Endothelial cell of umbilical vein (primary cell): Measurements from ENCODE around the gene CEP83. TPM values are rescaled to one million over a fixed set of nuclear protein-coding genes. Genes with fewer than 3 reads are reported as not detected.

Experiments
- BruUV-seq: library from RNA; stranded (reverse); fragments of 400-500 nt; replicated peaks from 2 replicates; lab custom pipeline; 2021; lab: Mats Ljungman, UMichigan
- CTCF ChIA-PET: fragments of 300-600, 350-600 bp; sonication (Branson Sonifier 250); formaldehyde crosslinking; loops from one replicate; lab custom pipeline; 2021; ENCODE audit warnings: antibody characterized with exemption, inconsistent platforms; lab: Charles Lee
- POLR2A ChIA-PET: fragments of 300-600, 350-600 bp; sonication (Branson Sonifier 250); formaldehyde crosslinking; loops from one replicate; lab custom pipeline; 2021; ENCODE audit warnings: antibody characterized with exemption, inconsistent platforms; lab: Charles Lee
- DNase-seq: peaks from one replicate; pipeline ENCODE4 v3.0.0-alpha.2; 2011; ENCODE audit warnings: low read depth, low spot score
- FAIRE-seq: peaks from 2 replicates; lab custom pipeline; 2011; peaks lifted over from hg19 to GRCh38; lab: Jason Lieb, UNC
- H2AFZ ChIP-seq: 2 replicates; pipeline ENCODE4 v1.6.0; 2012; ENCODE audit warnings: low read depth, low read length, control low read depth, inconsistent platforms
- H3K27ac ChIP-seq: 2 replicates; pipeline ENCODE4 v1.5.1; 2011; ENCODE audit warnings: low read depth, mild to moderate bottlenecking, control low read depth, low read length, moderate library complexity; ENCODE audit not compliant: insufficient read depth
- H3K27me3 ChIP-seq, 2 experiments: 2 replicates each; pipeline versions ENCODE4 v1.6.0 to v1.6.1; 2011; ENCODE audit warnings: low read length in 2 of 2, mixed read lengths in 1 of 2; ENCODE audit not compliant: control insufficient read depth in 2 of 2, insufficient read depth in 2 of 2
- H3K36me3 ChIP-seq, 2 experiments: 2 replicates in 1 of 2; 3 replicates in 1 of 2; pipeline ENCODE4 v1.5.1; 2011; ENCODE audit warnings: low read length in 2 of 2, mild to moderate bottlenecking in 1 of 2, moderate library complexity in 1 of 2; ENCODE audit not compliant: control insufficient read depth in 2 of 2, insufficient read depth in 2 of 2; ENCODE audit errors: extremely low read depth in 1 of 2
- H3K4me1 ChIP-seq: 3 replicates; pipeline ENCODE4 v1.5.1; 2011; ENCODE audit warnings: mild to moderate bottlenecking, low read length; ENCODE audit not compliant: control insufficient read depth, insufficient read depth; ENCODE audit errors: extremely low read depth
- H3K4me2 ChIP-seq: 2 replicates; pipeline ENCODE4 v1.6.1; 2011; ENCODE audit warnings: low read length, control low read depth, mixed read lengths; ENCODE audit not compliant: insufficient read depth
- H3K4me3 ChIP-seq, 3 experiments: fragments of 200-600 bp in 1 of 3; sonication (generic), shearing (Covaris generic) in 1 of 3; replicated peaks in 1 of 3; 2 replicates each; pipeline ENCODE4 v1.5.1; 2011 to 2016; ENCODE audit warnings: control low read depth in 3 of 3, low read length in 3 of 3, mild to moderate bottlenecking in 2 of 3, inconsistent platforms in 1 of 3, low read depth in 1 of 3, moderate library complexity in 1 of 3; ENCODE audit not compliant: insufficient read depth in 1 of 3
- H3K79me2 ChIP-seq: 2 replicates; pipeline ENCODE4 v1.6.0; 2012; ENCODE audit warnings: low read length, inconsistent platforms; ENCODE audit not compliant: control insufficient read depth, insufficient read depth
- H3K9ac ChIP-seq: replicated peaks from 2 replicates; pipeline ENCODE3; 2011; ENCODE audit warnings: low read length, control low read depth; ENCODE audit not compliant: insufficient read depth; ENCODE audit errors: extremely low read depth
- H3K9me1 ChIP-seq: replicated peaks from 3 replicates; pipeline ENCODE4 v1.6.0; 2011; ENCODE audit warnings: mild to moderate bottlenecking, low read length; ENCODE audit not compliant: control insufficient read depth, insufficient read depth; ENCODE audit errors: extremely low read depth
- H3K9me3 ChIP-seq: replicated peaks from 2 replicates; pipeline ENCODE4 v1.5.1; 2012; ENCODE audit warnings: low read length, inconsistent platforms; ENCODE audit not compliant: control insufficient read depth, insufficient read depth
- H4K20me1 ChIP-seq: replicated peaks from 2 replicates; pipeline ENCODE3; 2011; ENCODE audit warnings: mild to moderate bottlenecking, low read length; ENCODE audit not compliant: control insufficient read depth, insufficient read depth; ENCODE audit errors: extremely low read depth
- CTCF ChIP-seq, 2 donors: IDR thresholded peaks; 1 replicate in 1 of 2; 2 replicates in 1 of 2; pipeline ENCODE4 v1.5.1; 2011; ENCODE audit warnings: low read length in 2 of 2, mild to moderate bottlenecking in 2 of 2, moderate library complexity in 2 of 2, control low read depth in 1 of 2, inconsistent platforms in 1 of 2, low read depth in 1 of 2; ENCODE audit not compliant: insufficient read depth in 1 of 2; ENCODE audit errors: extremely low read depth in 1 of 2
- EZH2 ChIP-seq: IDR thresholded peaks from 2 replicates; pipeline ENCODE4 v1.6.1; 2012; ENCODE audit warnings: borderline replicate concordance, low read depth, mild to moderate bottlenecking, moderate library complexity, low read length, inconsistent platforms; ENCODE audit not compliant: severe bottlenecking
- FOS ChIP-seq: IDR thresholded peaks from 2 replicates; pipeline ENCODE4 v1.6.1; 2011; ENCODE audit warnings: mild to moderate bottlenecking, low read length, moderate library complexity, borderline replicate concordance; ENCODE audit not compliant: insufficient read depth
- MAX ChIP-seq: IDR thresholded peaks from 2 replicates; pipeline ENCODE4 v1.6.1; 2011; ENCODE audit not compliant: insufficient read depth, insufficient read length
- POLR2A ChIP-seq: IDR thresholded peaks from 2 replicates; pipeline ENCODE4 v1.6.1; 2012; ENCODE audit warnings: low read depth, mild to moderate bottlenecking, control low read depth, low read length
- POLR2AphosphoS5 ChIP-seq: IDR thresholded peaks from 2 replicates; pipeline ENCODE4 v1.6.1; 2012; ENCODE audit warnings: low read depth, mild to moderate bottlenecking, control low read depth, low read length, moderate library complexity; ENCODE audit not compliant: insufficient read depth
- dilution Hi-C: fragments of 300-500 bp; cut with MboI; formaldehyde crosslinking; loops from one replicate; pipeline ENCODE4 v1.15.0; 2019; ENCODE audit warnings: low sequenced_read_pairs; ENCODE audit not compliant: extremely low pct_ligation_motif_present
- intact Hi-C: fragments of 100-400 bp; cut with micrococcal nuclease; formaldehyde crosslinking; loops from one replicate; pipeline ENCODE4 v1.10.0; 2022
- polyA plus RNA-seq, 4 experiments: library from polyadenylated mRNA; depleted of rRNA in 3 of 4; stranded (reverse) in 3 of 4; unstranded in 1 of 4; fragments of >200 nt; gene quantifications; 2 replicates each; pipeline versions ENCODE4 v1.2.1 to v1.2.3, GENCODE V29; 2011 to 2012; ENCODE audit warnings: missing spikeins in 1 of 4
- total RNA-seq: library from RNA; stranded (reverse); gene quantifications from 2 replicates; pipeline ENCODE4 v1.2.3, GENCODE V29; 2021

CEP83 gene
- total and polyA plus RNA-seq, 2 donors (not counting 3 experiments of a cell fraction or from before 2014, with no cell fraction given), result 2.9 to 15.3 TPM

GRCh38 chr12:94384030-94384429 is 75.6 kb downstream of the CEP83 start:
- H3K4me1 ChIP-seq, result no peaks in the 10 kb centered on the region
- no peak overlapping the region for H2AFZ ChIP-seq
- TF ChIP-seq CTCF (IDR thresholded peaks at IDR 0.05; ENCODE audit: extremely low read depth in 1 of 2, insufficient read depth in 1 of 2, low read depth in 1 of 2, low read length in 2 of 2), result no peak
- no peak for TF ChIP-seq EZH2
- no peak for TF ChIP-seq MAX
- no peak for TF ChIP-seq FOS
- TF ChIP-seq POLR2A, result no peak
- no peak for TF ChIP-seq POLR2AphosphoS5
- H3K27me3 ChIP-seq, result no peaks in the 10 kb centered on the region
- H3K9ac ChIP-seq, result no peak overlapping the region
- dilution Hi-C loops, result no loop called here
- no peaks in the 10 kb centered on the region for H3K9me1 ChIP-seq
- FAIRE-seq (no peak), DNase-seq (no peak)
- ChIA-PET POLR2A (no interaction called here), CTCF (no interaction called here)
- no peak overlapping the region for H3K27ac ChIP-seq
- H4K20me1 ChIP-seq, result no peaks in the 10 kb centered on the region
- intact Hi-C loops, result no loop called here
- BruUV-seq, result no TSS peak
- no peak overlapping the region for H3K4me3 ChIP-seq
- H3K9me3 ChIP-seq, result no peaks in the 10 kb centered on the region
- no peaks in the 10 kb centered on the region for H3K79me2 ChIP-seq
- no peaks in the 10 kb centered on the region for H3K36me3 ChIP-seq
- H3K4me2 ChIP-seq, result no peak overlapping the region

GRCh38 chr12:94380507-94380906 is 79.2 kb downstream of the CEP83 start:
- Histone ChIP-seq H3K4me2 (no peak overlapping the region), H3K9ac (no peak overlapping the region), H3K27ac (no peak overlapping the region), H3K4me1 (no peaks in the 10 kb centered on the region), H2AFZ (no peak overlapping the region), H3K36me3 (no peaks in the 10 kb centered on the region), H3K9me1 (no peaks in the 10 kb centered on the region), H3K27me3 (no peaks in the 10 kb centered on the region), H3K9me3 (no peaks in the 10 kb centered on the region), H3K79me2 (no peaks in the 10 kb centered on the region), H4K20me1 (no peaks in the 10 kb centered on the region), H3K4me3 (no peak overlapping the region)
- dilution Hi-C loops (no loop called here), intact Hi-C loops (no loop called here)
- FAIRE-seq, result no peak
- CTCF ChIA-PET, result interaction anchor here (1.2 to 1.6 kb wide), 3 partner anchors 11 to 24 kb away, joined by 3 read pairs; no protein-coding TSS in a partner anchor
- no TSS peak for BruUV-seq
- TF ChIP-seq EZH2 (no peak), CTCF (IDR thresholded peaks at IDR 0.05; ENCODE audit: extremely low read depth in 1 of 2, insufficient read depth in 1 of 2, low read depth in 1 of 2, low read length in 2 of 2) (no peak), MAX (no peak)
- POLR2A ChIA-PET, result no interaction called here
- no peak for DNase-seq
